Measurements from ENCODE around the gene CCDC136.

Gene CCDC136

GRCh38 chr7:128777156-128778123, 14.3 kb upstream of the CCDC136 start:
- no peak for DNase-seq

- no peak for DNase-seq
Observed at GRCh38 chr7:128778946-128779345, 12.8 kb upstream of the CCDC136 start.

GRCh38 chr7:128781126-128781525, 10.6 kb upstream of the CCDC136 start:
- no peak for DNase-seq

GRCh38 chr7:128781851-128782250, 9.9 kb upstream of the CCDC136 start:
- no peak for DNase-seq

GRCh38 chr7:128783143-128783861, 8.5 kb upstream of the CCDC136 start:
- DNase-seq = no peak

GRCh38 chr7:128785738-128786137, 6.0 kb upstream of the CCDC136 start:
- DNase-seq = no peak

- no peak for DNase-seq
Observed at GRCh38 chr7:128788446-128789412, 3.0 kb upstream of the CCDC136 start.

GRCh38 chr7:128790315-128791041, 1.3 kb upstream of the CCDC136 start:
- DNase-seq = peak; percentile 12

GRCh38 chr7:128791972-128792327, 182 bp downstream of the CCDC136 start:
- no peak for DNase-seq

GRCh38 chr7:128792471-128793180, 858 bp downstream of the CCDC136 start:
- DNase-seq = no peak

- no peak for DNase-seq
Observed at GRCh38 chr7:128793181-128793547, 1.4 kb downstream of the CCDC136 start.

GRCh38 chr7:128794020-128794419, 2.3 kb downstream of the CCDC136 start:
- DNase-seq = peak; percentile 21

GRCh38 chr7:128794436-128794835, 2.7 kb downstream of the CCDC136 start:
- DNase-seq = no peak

GRCh38 chr7:128795129-128795528, 3.4 kb downstream of the CCDC136 start:
- DNase-seq = no peak

GRCh38 chr7:128796327-128796726, 4.6 kb downstream of the CCDC136 start:
- DNase-seq = no peak

GRCh38 chr7:128799451-128799850, 7.7 kb downstream of the CCDC136 start:
- no peak for DNase-seq

- no peak for DNase-seq
Observed at GRCh38 chr7:128800567-128800966, 8.8 kb downstream of the CCDC136 start.

- no peak for DNase-seq
Observed at GRCh38 chr7:128801003-128801402, 9.2 kb downstream of the CCDC136 start.

GRCh38 chr7:128801667-128802418, 10.1 kb downstream of the CCDC136 start:
- no peak for DNase-seq

GRCh38 chr7:128804484-128804883, 12.7 kb downstream of the CCDC136 start:
- DNase-seq = no peak

GRCh38 chr7:128805225-128805624, 13.5 kb downstream of the CCDC136 start:
- DNase-seq = no peak
